HG03439 (cell line): ENCODE data around the gene P2RX7.

ENCODE experiments used
- ATAC-seq: cut with Tn5 transposase; IDR thresholded peaks from one replicate; pipeline ENCODE4 v1.9.1; 2021; ENCODE audit warnings: mild to moderate bottlenecking, moderate library complexity; ENCODE audit not compliant: unreplicated experiment

Gene P2RX7

GRCh38 chr12:121132601-121133481 is at the start of gene P2RX7:
P2RX7 (plus strand) TSS chr12:121132876; CDS start chr12:121132971, 95 bp downstream.
- ATAC-seq, result no peak

GRCh38 chr12:121084229-121084628 is 48.4 kb upstream of the P2RX7 start:
- ATAC-seq, result no peak

DNA sequence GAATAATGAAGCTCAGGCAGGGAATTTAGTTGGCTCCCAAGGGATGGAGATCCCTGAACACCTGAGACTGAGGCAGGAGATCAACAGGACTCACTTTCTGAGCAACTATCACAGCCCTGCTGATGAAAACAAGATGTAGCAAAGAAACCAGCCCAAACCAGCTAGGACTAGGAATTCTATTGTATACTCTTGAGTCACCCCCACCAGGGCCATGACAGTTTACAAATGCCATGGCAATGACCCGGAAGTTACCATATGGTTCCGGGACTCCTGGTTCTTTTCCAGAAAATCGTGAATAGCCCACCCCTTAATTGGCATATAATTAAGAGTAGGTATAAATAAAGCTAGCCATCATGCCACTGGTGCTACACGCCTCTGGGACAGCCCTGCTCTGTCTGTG is 47.6 kb upstream of the P2RX7 start:
- no peak for ATAC-seq

GRCh38 chr12:121085506-121086353 is 46.9 kb upstream of the P2RX7 start:
- no peak for ATAC-seq

- no peak for ATAC-seq
Measured at GRCh38 chr12:121086781-121087295, 45.8 kb upstream of the P2RX7 start.

DNA sequence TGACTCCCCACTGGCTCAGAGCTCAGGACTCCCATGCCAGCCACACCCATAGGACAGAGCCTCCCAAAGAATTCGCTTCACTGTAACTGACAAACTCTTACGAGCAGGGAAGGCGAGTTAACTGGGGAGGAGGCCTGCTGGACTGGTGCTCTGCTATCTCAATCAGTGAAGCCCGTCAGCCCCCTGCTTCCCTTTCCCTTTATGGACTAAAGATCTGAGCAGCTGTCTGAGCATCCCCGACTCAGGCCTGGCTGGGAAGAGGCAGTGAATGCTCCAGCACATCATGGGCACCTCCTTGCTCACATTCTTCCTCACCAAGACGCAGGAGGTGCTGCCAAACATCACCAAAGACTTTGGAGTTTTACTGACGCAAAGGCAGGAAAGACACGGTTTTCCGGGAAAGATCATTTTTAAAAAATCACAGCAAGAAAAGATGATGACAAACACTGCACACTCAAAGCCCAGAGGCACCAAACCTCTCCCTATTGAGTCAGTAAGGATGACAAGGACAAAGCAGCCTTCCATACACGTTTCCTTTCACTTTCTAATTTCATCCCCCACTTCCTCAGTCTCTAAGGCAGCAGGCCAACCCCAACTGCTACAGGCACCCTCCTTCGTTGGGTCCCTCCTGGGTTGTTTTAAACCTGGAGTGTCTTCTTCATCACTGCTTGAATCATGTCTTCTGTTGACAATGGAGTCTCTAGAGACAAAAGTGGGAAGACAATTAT is 45.0 kb upstream of the P2RX7 start:
- no peak for ATAC-seq

- no peak for ATAC-seq
Measured at GRCh38 chr12:121088195-121088585, 44.5 kb upstream of the P2RX7 start.

- no peak for ATAC-seq
Measured at GRCh38 chr12:121089031-121089812, 43.5 kb upstream of the P2RX7 start.

DNA sequence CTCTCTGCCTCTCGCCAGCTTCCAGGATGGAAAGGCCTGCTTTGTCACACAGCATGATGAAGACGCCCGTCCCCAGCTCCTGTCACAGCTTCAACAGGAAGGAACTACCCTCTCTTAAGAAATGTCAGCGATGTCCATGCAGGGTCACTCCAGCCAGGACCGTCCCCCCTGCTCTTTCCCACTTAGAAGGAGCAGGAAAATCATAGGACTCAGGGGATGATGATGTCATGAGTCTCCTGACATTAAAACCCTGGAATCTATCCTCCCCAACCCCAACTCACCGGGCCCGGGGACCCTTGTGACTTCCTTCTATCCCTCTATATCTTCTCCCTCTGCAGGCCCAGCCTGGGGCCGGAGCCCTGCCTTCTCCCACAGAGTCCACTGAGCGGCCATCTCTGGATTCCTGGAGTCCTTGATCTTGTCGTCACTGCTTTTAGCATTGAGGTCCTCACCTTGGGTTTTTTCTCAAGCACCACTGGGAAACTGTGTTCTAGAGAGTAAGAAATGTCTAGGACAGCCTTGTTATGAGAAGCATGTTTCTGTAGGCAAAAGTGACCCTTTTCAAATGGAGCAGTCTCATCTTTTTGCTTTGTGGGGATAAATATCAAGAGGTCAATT is 42.8 kb upstream of the P2RX7 start:
- no peak for ATAC-seq

GRCh38 chr12:121090586-121091514 is 41.8 kb upstream of the P2RX7 start:
- no peak for ATAC-seq

DNA sequence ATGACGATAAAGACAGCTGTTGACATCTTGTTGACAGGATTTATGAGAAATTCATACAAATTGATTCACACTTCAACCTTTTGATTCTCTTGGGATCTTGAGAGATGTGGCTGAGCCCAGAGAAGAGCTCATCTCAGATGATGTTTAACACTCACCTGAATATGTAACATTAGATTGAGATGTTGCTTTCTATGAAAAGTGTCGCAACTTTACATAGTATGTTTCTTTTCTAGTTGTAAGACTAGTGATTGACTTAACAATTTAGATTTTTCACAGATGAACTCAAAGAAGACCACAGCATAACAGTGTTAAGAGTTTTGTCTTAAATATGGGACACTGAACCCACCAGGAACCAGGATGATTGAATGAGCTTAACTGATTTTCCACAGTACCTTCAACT is 40.6 kb upstream of the P2RX7 start:
- ATAC-seq, result no peak

DNA sequence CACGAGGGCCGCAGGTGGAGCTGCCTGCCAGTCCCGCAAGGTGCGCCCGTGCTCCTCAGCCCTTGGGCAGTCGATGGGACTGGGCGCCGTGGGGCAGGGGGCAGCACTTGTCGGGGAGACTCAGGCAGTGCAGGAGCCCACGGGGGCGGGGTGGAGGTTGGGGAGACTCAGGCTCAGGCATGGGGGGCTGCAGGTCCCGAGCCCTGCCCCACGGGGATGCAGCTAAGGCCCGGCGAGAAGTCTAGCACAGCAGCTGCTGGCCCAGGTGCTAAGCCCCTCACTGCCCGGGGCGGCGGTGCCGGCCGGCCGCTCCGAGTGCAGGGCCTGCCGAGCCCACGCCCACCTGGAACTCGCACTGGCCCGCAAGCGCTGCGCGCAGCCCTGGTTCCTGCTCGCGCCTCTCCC is 39.2 kb upstream of the P2RX7 start:
- ATAC-seq, result no peak

DNA sequence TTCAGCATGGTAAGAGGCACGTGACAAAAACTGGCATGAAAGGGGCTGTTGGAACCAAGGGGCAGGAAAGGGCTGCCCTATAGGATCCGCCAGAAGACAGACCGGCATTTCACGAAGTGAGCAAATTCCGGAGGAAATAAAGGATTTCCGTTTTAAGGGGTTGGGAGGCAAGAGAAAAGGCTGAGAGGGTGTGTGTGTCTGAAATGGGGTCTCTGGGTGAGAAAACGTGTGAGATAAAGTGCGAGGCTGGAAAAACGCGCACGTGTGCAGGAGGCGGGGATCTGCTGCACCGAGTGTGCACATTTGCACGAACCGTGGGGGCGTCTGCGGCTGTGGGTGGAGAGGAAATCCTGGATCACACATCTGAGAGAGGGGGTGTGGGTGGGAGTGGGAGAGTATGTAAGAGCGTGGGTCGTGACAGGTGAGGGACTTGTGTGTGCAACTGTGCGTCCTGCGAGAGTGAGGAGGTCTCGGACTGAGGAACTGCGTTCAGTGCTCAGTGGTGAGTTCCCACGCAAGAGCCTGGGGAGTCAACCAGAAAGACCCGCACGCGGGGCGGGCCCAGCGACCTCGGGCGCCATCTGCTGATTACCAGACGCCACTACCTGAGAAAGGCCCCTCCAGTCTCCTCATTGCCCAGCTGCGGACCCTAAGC is 37.0 kb upstream of the P2RX7 start:
- ATAC-seq, result peak; percentile 56

DNA sequence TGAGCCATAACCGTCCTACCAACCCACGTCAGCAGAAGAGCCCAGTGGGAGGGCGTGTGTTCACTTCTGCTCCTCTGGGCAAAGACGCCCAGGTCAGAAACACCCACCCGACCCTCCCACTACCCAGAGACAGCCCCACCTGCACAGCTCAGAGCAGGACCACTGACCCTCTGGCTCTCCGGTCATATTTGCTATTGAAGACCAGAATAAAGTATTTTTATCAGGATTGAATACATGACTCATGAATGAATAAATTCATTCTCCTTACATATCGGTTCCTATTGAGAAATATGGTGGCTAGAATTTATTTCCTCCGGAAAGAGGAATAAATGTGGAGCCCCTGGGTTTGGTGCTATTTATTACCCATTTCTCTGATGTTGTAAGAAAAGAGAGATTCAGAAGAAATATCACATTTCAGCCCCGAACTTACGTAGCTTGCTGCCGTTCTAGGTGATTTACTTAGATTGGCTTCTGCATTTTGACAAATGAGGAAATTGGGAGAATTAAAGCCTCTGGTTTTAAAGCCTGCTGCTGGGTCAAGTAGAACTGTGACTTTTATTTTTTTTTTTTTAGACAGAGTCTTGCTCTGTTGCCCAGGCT is 36.4 kb upstream of the P2RX7 start:
- ATAC-seq, result no peak

DNA sequence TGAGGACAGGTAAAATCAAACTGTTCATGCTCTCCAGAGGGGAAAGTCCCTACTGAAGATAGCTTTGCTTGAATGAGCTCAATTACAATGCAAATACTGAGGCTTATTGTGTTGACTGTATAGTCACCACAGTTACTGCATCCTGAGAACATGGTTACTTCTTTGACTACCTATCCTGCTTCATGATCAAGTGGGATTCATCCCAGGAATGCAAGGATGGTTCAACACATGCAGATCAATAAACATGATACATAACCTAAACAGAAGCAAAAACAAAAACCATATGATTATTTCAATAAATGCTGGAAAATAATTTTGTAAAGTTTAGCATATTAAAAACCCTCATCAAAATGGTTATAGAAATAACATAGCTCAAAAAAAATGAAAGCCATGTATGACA is 32.9 kb upstream of the P2RX7 start:
- ATAC-seq, result no peak

DNA sequence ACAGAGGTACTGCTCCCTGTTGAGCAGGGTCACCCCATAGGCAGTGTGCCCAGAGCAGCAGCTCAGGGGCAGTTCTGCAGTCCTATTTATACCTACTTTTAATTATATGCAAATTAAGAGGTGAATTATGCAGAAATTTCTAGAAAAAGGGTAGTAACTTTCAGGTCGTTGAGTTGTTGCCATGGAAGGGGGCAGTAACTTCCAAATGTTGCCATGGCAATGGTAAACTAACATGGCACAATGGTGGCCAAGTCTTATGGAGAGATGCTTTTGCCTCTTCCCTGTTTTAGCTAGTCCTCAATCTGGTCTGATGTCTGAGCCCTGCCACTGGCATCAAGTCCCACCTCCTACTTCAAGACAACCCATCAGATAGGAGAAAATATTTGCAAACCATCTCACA is 30.4 kb upstream of the P2RX7 start:
- ATAC-seq, result no peak

DNA sequence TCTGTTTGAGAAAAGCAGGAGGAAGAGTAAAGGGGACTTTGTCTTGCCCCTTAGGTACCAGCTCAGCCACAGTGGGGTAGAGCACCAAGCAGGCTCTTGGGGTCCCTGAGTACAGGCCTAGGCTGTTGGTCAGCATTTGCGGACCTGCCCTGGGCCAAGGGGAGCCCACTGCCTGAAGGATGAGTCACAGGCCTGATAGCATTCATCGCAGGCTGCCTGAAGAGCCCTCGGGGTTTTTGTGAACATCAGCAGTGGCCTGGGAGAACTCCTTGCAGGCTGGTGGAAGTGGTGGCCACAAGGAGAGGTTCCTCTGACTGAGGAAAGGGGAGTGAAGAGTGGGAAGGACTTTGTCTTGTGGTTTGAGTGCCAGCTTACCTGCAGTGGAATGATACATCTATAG is 25.0 kb upstream of the P2RX7 start:
- no peak for ATAC-seq

- no peak for ATAC-seq
Measured at GRCh38 chr12:121108492-121108891, 24.2 kb upstream of the P2RX7 start.
